Activated CD8-positive, alpha-beta T cell treated with anti-CD3 and anti-CD28 coated beads for 36 hours (primary cell): ENCODE results near the gene SFXN5. TPM values are rescaled to one million over a fixed set of nuclear protein-coding genes. Genes with fewer than 3 reads are reported as not detected.

Experiments
- ATAC-seq: fragments of 200-7000 bp; cut with Tn5 transposase; one replicate; pipeline ENCODE4 v1.10.0; 2021; ENCODE audit warnings: mild to moderate bottlenecking, moderate library complexity
- CTCF ChIA-PET: fragments of 350-600 bp; sonication (Branson Sonifier 250); formaldehyde crosslinking; loops from one replicate; lab custom pipeline; 2021; ENCODE audit warnings: antibody characterized with exemption; lab: Charles Lee
- POLR2A ChIA-PET: fragments of 350-600 bp; sonication (Branson Sonifier 250); formaldehyde crosslinking; loops from one replicate; lab custom pipeline; 2021; ENCODE audit warnings: antibody characterized with exemption; lab: Charles Lee
- DNase-seq: peaks from one replicate; pipeline ENCODE4 v3.0.0-alpha.2; 2020
- H3K27ac Mint-ChIP-seq: one replicate; pipeline ENCODE4 v1.8.0; 2021; ENCODE audit warnings: mild to moderate bottlenecking, mixed read lengths
- H3K27me3 Mint-ChIP-seq: one replicate; pipeline ENCODE4 v1.8.0; 2021; ENCODE audit warnings: mixed read lengths
- H3K36me3 Mint-ChIP-seq: one replicate; pipeline ENCODE4 v1.8.0; 2021; ENCODE audit warnings: low read depth, mixed read lengths
- H3K4me1 Mint-ChIP-seq: one replicate; pipeline ENCODE4 v1.8.0; 2021; ENCODE audit warnings: low read depth, mixed read lengths
- H3K4me3 Mint-ChIP-seq: one replicate; pipeline ENCODE4 v1.8.0; 2021; ENCODE audit warnings: mild to moderate bottlenecking, moderate library complexity, mixed read lengths
- H3K9me3 Mint-ChIP-seq: one replicate; pipeline ENCODE4 v1.8.0; 2021; ENCODE audit warnings: mixed read lengths
- intact Hi-C: fragments of 100-400 bp; cut with micrococcal nuclease; formaldehyde crosslinking; loops from one replicate; pipeline ENCODE4 v1.10.0; 2022
- total RNA-seq, 2 experiments: library from RNA; stranded (reverse); gene quantifications; one replicate each; pipeline ENCODE4 v1.2.3, GENCODE V29; 2021
- TF ChIP-seq, protein P1 (sequence below): fragments of 200-600 bp; IDR thresholded peaks from one replicate; pipeline ENCODE4 v1.8.0; 2022; ENCODE audit warnings: antibody characterized with exemption, mild to moderate bottlenecking

Gene SFXN5
- total RNA-seq, 2 experiments from 2014 or later = 7.4 to 9.6 TPM

DNA sequence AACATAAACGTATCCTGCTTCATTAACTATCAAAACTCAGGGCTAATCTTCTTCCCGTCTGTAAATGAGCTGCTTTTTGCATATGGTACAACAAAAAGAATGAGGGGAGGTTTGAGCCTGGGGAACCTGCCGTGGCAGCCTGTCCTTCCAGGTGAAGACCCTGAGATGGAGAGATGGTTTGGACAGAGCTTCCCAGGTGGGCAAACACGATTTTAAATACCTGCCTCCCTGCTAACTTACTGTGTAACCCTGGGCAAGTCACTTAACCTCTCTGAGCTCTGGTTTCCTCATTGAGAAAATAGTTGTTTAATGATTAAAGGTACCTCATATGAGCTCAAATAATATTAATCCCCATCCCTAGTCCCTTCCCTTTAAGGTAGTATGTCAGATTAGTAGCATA is 145.1 kb downstream of the SFXN5 start:
- Mint-ChIP-seq H3K9me3 (no peaks in the 10 kb centered on the region), H3K36me3 (no peaks in the 10 kb centered on the region), H3K4me3 (no peak overlapping the region), H3K4me1 (peaks cover 5% of the 10 kb centered on the region), H3K27ac (no peak overlapping the region), H3K27me3 (peaks cover 37% of the 10 kb centered on the region)
- POLR2A ChIA-PET = interaction anchor here (1.0 kb wide), 1 partner anchor 9 kb away, joined by 4 read pairs; the partner anchor contains the start of gene EMX1
- TF ChIP-seq, protein P1, sequence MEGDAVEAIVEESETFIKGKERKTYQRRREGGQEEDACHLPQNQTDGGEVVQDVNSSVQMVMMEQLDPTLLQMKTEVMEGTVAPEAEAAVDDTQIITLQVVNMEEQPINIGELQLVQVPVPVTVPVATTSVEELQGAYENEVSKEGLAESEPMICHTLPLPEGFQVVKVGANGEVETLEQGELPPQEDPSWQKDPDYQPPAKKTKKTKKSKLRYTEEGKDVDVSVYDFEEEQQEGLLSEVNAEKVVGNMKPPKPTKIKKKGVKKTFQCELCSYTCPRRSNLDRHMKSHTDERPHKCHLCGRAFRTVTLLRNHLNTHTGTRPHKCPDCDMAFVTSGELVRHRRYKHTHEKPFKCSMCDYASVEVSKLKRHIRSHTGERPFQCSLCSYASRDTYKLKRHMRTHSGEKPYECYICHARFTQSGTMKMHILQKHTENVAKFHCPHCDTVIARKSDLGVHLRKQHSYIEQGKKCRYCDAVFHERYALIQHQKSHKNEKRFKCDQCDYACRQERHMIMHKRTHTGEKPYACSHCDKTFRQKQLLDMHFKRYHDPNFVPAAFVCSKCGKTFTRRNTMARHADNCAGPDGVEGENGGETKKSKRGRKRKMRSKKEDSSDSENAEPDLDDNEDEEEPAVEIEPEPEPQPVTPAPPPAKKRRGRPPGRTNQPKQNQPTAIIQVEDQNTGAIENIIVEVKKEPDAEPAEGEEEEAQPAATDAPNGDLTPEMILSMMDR = no peak
- CTCF ChIA-PET = interaction anchor here (0.6 to 3.9 kb wide), 11 partner anchors 8 to 286 kb away, joined by 3 to 29 read pairs (median 4); partner anchors contain the start of genes EMX1 and SPR
- DNase-seq (no peak), ATAC-seq (no peak)
- intact Hi-C loops = no loop called here

DNA sequence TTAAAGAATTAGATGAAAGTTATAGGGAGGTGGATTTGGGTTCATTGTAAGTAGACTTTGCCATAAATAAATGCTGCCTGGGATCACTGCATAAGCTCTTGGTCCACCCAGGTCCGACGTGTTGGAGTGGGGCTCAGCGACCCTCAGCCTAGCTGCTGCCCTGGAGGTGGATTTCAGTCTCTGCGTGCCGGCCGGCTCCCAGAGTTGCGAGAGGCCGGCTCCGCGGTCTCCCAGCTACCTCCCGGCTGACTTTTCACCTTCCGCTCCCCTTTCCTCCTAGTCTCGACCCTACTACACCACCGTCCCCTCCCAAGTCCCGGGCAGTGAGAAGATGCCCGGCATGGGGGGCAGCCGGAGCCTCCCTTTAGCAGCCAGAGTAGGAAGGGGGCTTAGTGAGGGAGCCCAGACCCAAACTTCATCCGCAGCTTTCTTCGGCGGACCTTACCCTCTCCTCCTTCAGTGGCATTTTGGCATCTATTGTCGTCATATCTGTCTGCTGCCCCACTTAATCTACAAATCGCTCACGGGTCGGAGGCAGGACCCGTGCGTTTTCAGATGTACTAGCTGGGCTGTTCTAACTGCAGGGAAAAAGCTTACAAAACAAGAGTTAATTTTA is 146.1 kb downstream of the SFXN5 start:
- Mint-ChIP-seq H3K4me3 (no peak overlapping the region), H3K9me3 (no peaks in the 10 kb centered on the region), H3K36me3 (no peaks in the 10 kb centered on the region), H3K27me3 (peaks cover 43% of the 10 kb centered on the region), H3K27ac (no peak overlapping the region), H3K4me1 (peaks cover 7% of the 10 kb centered on the region)
- TF ChIP-seq, protein P1 = no peak
- POLR2A ChIA-PET = no interaction called here
- ATAC-seq = no peak
- no peak for DNase-seq
- CTCF ChIA-PET = interaction anchor here (0.7 to 3.9 kb wide), 8 partner anchors 8 to 68 kb away, joined by 3 to 29 read pairs (median 6); partner anchors contain the start of genes EMX1 and SPR
- intact Hi-C loops = no loop called here

DNA sequence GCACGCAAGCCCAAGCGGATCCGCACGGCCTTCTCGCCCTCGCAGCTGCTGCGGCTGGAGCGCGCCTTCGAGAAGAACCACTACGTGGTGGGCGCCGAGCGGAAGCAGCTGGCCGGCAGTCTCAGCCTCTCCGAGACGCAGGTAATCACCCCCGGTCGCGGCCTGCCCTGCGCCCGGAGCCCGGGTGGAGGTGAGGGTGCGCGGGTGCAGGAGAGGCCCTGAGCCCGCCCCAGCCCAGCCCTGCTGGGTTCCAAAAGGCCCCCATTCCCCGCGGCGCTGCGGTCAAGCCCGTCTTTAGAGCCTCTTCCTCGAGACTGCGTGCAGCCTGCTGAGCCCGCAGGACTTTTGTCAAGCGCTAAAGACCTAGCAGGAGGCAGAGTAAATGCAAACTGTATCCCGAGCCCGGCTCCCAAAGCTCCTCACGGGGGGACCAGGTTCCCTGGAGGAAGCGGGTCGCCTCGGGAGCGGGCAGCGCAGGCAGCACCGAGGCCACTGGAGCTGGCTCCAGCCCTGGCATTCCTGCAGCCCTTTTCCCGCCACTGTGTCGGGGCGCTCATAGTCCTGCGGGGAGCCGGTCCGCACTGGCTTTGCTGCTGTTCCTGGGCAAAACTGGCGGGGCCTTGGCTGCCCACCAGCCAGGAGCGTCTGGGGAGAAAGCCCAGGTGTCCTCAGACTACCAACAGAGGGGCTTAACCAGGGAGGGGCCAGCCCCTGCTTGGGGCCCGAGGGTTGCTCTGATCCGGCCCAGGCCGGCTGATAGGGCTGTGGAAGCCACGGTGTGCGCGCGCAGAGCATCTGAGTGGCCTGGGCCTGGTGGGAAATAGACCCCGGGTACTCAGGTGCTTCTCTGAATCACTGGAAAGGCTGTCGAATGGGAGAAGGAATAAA is 146.9 kb downstream of the SFXN5 start:
- no peak overlapping the region for H3K27ac Mint-ChIP-seq
- ATAC-seq (no peak), DNase-seq (peak; percentile 58)
- no peaks in the 10 kb centered on the region for H3K36me3 Mint-ChIP-seq
- peaks cover 50% of the 10 kb centered on the region for H3K27me3 Mint-ChIP-seq
- ChIA-PET POLR2A (no interaction called here), CTCF (interaction anchor here (0.7 to 1.3 kb wide), 3 partner anchors 32 to 37 kb away, joined by 3 to 4 read pairs (median 4); partner anchors contain the start of gene SPR)
- no peak overlapping the region for H3K4me3 Mint-ChIP-seq
- intact Hi-C loops = no loop called here
- TF ChIP-seq, protein P1 = no peak
- no peaks in the 10 kb centered on the region for H3K9me3 Mint-ChIP-seq
- H3K4me1 Mint-ChIP-seq = peaks cover 9% of the 10 kb centered on the region

DNA sequence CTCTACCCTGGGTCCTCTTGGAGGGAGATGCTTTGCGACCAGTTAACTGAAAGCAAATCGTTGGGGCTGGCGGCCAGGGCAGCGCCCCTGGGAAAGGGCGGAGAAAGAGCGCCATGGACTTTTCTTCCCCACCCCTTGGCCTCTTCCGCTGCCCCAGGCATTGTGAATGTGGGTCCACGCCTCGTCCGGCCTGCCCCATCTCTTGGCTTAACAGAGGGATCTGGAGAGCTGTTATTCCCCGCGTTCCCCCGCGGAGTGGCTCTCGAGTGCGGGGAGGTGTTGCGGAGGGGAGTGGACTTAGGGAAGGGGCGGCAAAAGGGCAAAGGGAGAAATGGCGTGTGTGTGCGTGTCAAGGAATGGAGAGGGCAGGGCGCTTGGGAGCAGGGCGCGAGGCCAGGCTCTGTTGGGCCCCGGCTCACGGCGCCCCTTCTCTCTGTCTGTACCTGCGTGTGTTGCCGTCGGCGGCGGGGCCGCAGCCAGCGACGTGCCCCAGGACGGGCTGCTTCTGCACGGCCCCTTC is 147.6 kb downstream of the SFXN5 start:
- no peak for DNase-seq
- CTCF ChIA-PET = interaction anchor here (1.0 to 1.3 kb wide), 2 partner anchors 32 to 36 kb away, joined by 4 read pairs; partner anchors contain the start of gene SPR

More for the DNA sequence above, 147.6 kb downstream of the SFXN5 start:
- Mint-ChIP-seq H3K4me1 (peaks cover 15% of the 10 kb centered on the region), H3K9me3 (no peaks in the 10 kb centered on the region), H3K27ac (no peak overlapping the region), H3K36me3 (no peaks in the 10 kb centered on the region), H3K27me3 (peaks cover 57% of the 10 kb centered on the region), H3K4me3 (no peak overlapping the region)
- peak; percentile 45 for ATAC-seq
- intact Hi-C loops = no loop called here
- TF ChIP-seq, protein P1 = no peak
- POLR2A ChIA-PET = interaction anchor here (0.6 kb wide), 1 partner anchor 59 kb away, joined by 3 read pairs; no protein-coding TSS in a partner anchor
